SU-DHL-6 (cell line): ENCODE data around the gene SYNDIG1.

Experiments used
- H2AFZ ChIP-seq: fragments of 200-600 bp; sonication (generic); 2 replicates; pipeline ENCODE4 v1.6.1; 2014; ENCODE audit warnings: low read depth, mild to moderate bottlenecking, moderate library complexity, mixed read lengths, antibody characterized with exemption, low read length; ENCODE audit not compliant: severe bottlenecking
- H3F3A ChIP-seq: fragments of 200-600 bp; shearing (Covaris generic); 2 replicates; pipeline ENCODE4 v1.6.0; 2016; ENCODE audit warnings: antibody characterized with exemption, mild to moderate bottlenecking; ENCODE audit not compliant: insufficient read depth
- H3K27ac ChIP-seq: fragments of 200-600 bp; sonication (generic); 2 replicates; pipeline ENCODE4 v1.5.1; 2016; ENCODE audit warnings: low read depth, mild to moderate bottlenecking, low read length, moderate library complexity, mixed read lengths
- H3K27me3 ChIP-seq: fragments of 200-600 bp; sonication (generic), shearing (Covaris generic); 2 replicates; pipeline ENCODE4 v1.6.0; 2014; ENCODE audit warnings: mild to moderate bottlenecking, low read length
- H3K36me3 ChIP-seq: fragments of 200-600 bp; sonication (generic); 2 replicates; pipeline ENCODE4 v1.6.1; 2014; ENCODE audit warnings: mild to moderate bottlenecking, low read length, mixed read lengths
- H3K4me2 ChIP-seq: fragments of 300-600, 200-600 bp; shearing (Covaris generic), sonication (generic); 2 replicates; pipeline ENCODE4 v1.6.0; 2014; ENCODE audit warnings: low read length, low read depth, mild to moderate bottlenecking; ENCODE audit not compliant: poor library complexity, severe bottlenecking
- H3K4me3 ChIP-seq: fragments of 200-600 bp; sonication (generic); 2 replicates; pipeline ENCODE4 v1.5.1; 2014; ENCODE audit warnings: antibody characterized with exemption, low read length, mild to moderate bottlenecking, mixed read lengths; ENCODE audit not compliant: insufficient read depth, poor library complexity, severe bottlenecking
- H3K79me2 ChIP-seq: fragments of 200-600 bp; sonication (generic); 2 replicates; pipeline ENCODE4 v1.6.1; 2014; ENCODE audit warnings: mild to moderate bottlenecking, low read length, moderate library complexity; ENCODE audit not compliant: insufficient read depth
- H3K9ac ChIP-seq: fragments of 200-600 bp; sonication (generic); 2 replicates; pipeline ENCODE4 v1.7.0; 2014; ENCODE audit warnings: mild to moderate bottlenecking, low read length
- H3K9me2 ChIP-seq: fragments of 200-600 bp; sonication (generic); replicated peaks from 2 replicates; pipeline ENCODE4 v1.6.1; 2014; ENCODE audit warnings: low read length; ENCODE audit not compliant: insufficient read depth
- H3K9me3 ChIP-seq: fragments of 200-600 bp; sonication (generic); 2 replicates; pipeline ENCODE4 v1.6.1; 2014; ENCODE audit warnings: low read length, mixed read lengths; ENCODE audit not compliant: insufficient read depth
- H4K20me1 ChIP-seq: fragments of 200-600 bp; sonication (generic); 2 replicates; pipeline ENCODE4 v1.6.1; 2014; ENCODE audit warnings: low read depth, mild to moderate bottlenecking, antibody characterized with exemption, low read length, moderate library complexity, mixed read lengths
- CTCF ChIP-seq: fragments of 200-600 bp; sonication (generic); IDR thresholded peaks from one replicate; pipeline ENCODE4 v1.5.1; 2017; ENCODE audit warnings: antibody characterized with exemption, mild to moderate bottlenecking, low read length, moderate library complexity; ENCODE audit not compliant: insufficient read depth, poor library complexity, severe bottlenecking
- EZH2phosphoT487 ChIP-seq: fragments of 200-600 bp; sonication (generic), shearing (Covaris generic); conservative IDR thresholded peaks from 2 replicates; pipeline ENCODE4 v1.6.1; 2018; ENCODE audit warnings: mild to moderate bottlenecking, antibody characterized with exemption, low read length, moderate library complexity, mixed read lengths

The SYNDIG1 gene

GRCh38 chr20:24693466-24694156 lies 224.2 kb downstream of the SYNDIG1 start:
- no peak overlapping the region for H3K4me3 ChIP-seq
- H3K27me3 ChIP-seq = no peaks in the 10 kb centered on the region
- no peak overlapping the region for H2AFZ ChIP-seq

GRCh38 chr20:24694157-24694726 lies 224.8 kb downstream of the SYNDIG1 start:
- H3K36me3 ChIP-seq = no peaks in the 10 kb centered on the region
- no peaks in the 10 kb centered on the region for H3K9me2 ChIP-seq
- H3K9me3 ChIP-seq = no peaks in the 10 kb centered on the region
- H3K4me2 ChIP-seq = no peak overlapping the region
- H3K27me3 ChIP-seq = no peaks in the 10 kb centered on the region
- H3K9ac ChIP-seq = no peak overlapping the region
- no peak overlapping the region for H3K4me3 ChIP-seq
- H4K20me1 ChIP-seq = no peaks in the 10 kb centered on the region
- no peaks in the 10 kb centered on the region for H3F3A ChIP-seq
- no peak overlapping the region for H3K27ac ChIP-seq
- no peak for TF ChIP-seq CTCF
- TF ChIP-seq EZH2phosphoT487 = no peak
- H2AFZ ChIP-seq = no peak overlapping the region
- no peaks in the 10 kb centered on the region for H3K79me2 ChIP-seq

More at GRCh38 chr20:24693466-24694156, 224.2 kb downstream of the SYNDIG1 start:
- TF ChIP-seq CTCF = no peak
- no peak for TF ChIP-seq EZH2phosphoT487
- no peaks in the 10 kb centered on the region for H3K9me2 ChIP-seq
- H3K79me2 ChIP-seq = no peaks in the 10 kb centered on the region
- H3F3A ChIP-seq = no peaks in the 10 kb centered on the region
- H3K9ac ChIP-seq = no peak overlapping the region
- no peak overlapping the region for H3K4me2 ChIP-seq
- no peaks in the 10 kb centered on the region for H3K9me3 ChIP-seq
- H3K27ac ChIP-seq = no peak overlapping the region
- no peaks in the 10 kb centered on the region for H4K20me1 ChIP-seq
- H3K36me3 ChIP-seq = no peaks in the 10 kb centered on the region

DNA sequence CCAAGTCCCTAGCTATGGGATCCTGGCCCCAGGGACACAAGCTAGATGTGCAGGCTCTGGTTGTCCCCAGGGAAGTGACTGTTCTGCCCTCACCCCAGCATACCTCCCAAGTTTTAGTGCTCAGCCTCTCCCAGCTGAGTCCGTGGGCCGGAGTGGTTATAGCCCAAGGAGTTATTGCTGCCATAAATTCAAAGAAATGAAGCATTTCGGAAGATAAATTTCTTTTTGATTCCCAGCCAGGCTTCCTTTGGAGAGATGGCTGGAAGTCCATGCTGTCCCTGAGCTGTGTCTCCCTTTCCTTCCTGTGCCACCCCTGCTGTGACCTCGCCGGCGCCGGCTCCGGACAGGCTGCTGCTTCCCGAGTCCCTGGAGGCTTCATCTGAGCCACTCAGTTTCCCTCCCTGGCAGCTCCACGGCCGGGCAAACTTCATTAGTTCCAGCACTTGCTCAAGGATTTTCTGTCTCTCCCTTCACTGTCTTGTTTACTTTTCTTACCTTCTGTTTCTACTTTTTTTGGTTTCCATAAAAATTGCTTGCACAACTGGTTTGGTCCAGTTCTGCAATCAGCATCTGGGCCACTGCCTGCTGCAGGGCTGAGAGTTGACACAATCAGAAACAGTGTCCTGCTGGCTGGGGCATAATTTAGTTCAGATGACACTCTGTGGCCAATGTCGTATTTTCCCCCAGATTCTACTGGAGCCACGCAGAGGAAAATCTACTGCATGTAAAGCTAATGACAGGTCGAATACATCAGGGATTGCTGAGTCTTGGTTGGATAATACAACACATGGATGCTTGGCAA lies 225.5 kb downstream of the SYNDIG1 start:
- no peaks in the 10 kb centered on the region for H3K9me3 ChIP-seq
- H3K36me3 ChIP-seq = no peaks in the 10 kb centered on the region
- no peak overlapping the region for H3K27ac ChIP-seq
- H3K79me2 ChIP-seq = no peaks in the 10 kb centered on the region
- no peaks in the 10 kb centered on the region for H3F3A ChIP-seq
- H2AFZ ChIP-seq = no peak overlapping the region
- no peak overlapping the region for H3K4me3 ChIP-seq
- H3K27me3 ChIP-seq = no peaks in the 10 kb centered on the region
- TF ChIP-seq EZH2phosphoT487 = no peak
- no peak for TF ChIP-seq CTCF
- H4K20me1 ChIP-seq = no peaks in the 10 kb centered on the region
- no peak overlapping the region for H3K4me2 ChIP-seq
- no peaks in the 10 kb centered on the region for H3K9me2 ChIP-seq
- no peak overlapping the region for H3K9ac ChIP-seq
